GM12891 (cell line): ENCODE data around the gene ANKRD9.

Source experiments
- PAX5 ChIP-seq: IDR thresholded peaks from 2 replicates; pipeline ENCODE4 v1.6.1; 2011; ENCODE audit warnings: low read length, moderate library complexity, mild to moderate bottlenecking; ENCODE audit not compliant: insufficient read depth, severe bottlenecking
- POLR2A ChIP-seq: IDR thresholded peaks from 2 replicates; pipeline ENCODE4 v1.6.1; 2011; ENCODE audit warnings: low read depth, low read length, control low read depth
- POLR2AphosphoS5 ChIP-seq: IDR thresholded peaks from 2 replicates; pipeline ENCODE4 v1.6.1; 2011; ENCODE audit warnings: low read depth, low read length, control low read depth
- POU2F2 ChIP-seq: IDR thresholded peaks from 2 replicates; pipeline ENCODE4 v1.6.1; 2011; ENCODE audit warnings: low read depth, mild to moderate bottlenecking, control low read depth, low read length, moderate library complexity
- SPI1 ChIP-seq: IDR thresholded peaks from 2 replicates; pipeline ENCODE4 v1.6.1; 2011; ENCODE audit warnings: low read depth, low read length, control low read depth
- TAF1 ChIP-seq: IDR thresholded peaks from 2 replicates; pipeline ENCODE4 v1.6.1; 2011; ENCODE audit warnings: low read depth, low read length, control low read depth

DNA sequence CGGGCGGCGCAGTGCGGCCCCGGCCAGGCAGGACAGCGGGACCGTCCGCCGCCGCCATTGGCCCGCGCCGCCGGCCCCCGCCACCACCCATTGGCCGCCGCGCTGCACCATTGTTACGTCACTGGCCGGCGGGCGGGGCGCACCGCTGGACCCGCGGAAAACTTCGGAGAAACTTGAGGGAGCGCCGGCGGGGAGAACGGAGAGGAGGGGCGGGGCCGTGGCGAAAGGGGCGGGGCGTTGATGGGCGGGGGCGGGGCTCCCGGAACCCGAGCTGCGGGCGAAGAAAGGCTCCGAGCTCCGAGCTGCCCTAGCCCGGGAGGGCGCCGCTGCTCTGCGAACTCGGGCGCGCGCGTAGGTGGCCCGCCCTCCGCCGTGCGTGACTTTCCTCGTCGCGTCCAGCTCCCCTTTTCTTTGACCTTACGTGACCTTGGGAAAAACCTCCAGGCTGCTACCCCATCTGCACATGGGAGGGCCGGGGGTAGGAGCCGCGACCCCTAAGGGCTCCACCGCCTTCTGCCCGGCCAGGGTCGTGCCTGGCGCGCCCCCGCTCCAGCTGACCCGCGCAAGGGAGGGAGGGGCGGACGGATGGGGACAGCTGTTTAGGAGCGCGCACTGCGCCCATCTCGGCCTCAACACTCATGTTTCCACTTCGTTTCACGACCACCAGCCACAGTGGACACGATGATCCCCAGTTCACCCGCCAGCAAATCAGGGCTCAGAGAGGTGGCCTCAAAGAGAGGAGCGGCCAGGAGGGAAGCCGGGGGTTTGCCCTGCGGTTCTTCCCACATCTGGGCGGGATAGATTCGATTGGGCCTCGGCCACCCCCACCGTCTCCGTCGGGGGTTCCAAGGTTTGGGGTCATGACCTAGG, at the start of gene ANKRD9:
- no peak for TF ChIP-seq POLR2AphosphoS5
- TF ChIP-seq POLR2A, result no peak
- TF ChIP-seq TAF1, result no peak
- TF ChIP-seq PAX5, result no peak
- no peak for TF ChIP-seq SPI1
- TF ChIP-seq POU2F2, result no peak
